ENCODE results near the gene IL19. TPM values are rescaled to one million over a fixed set of nuclear protein-coding genes. Genes with fewer than 3 reads are reported as not detected.

IL19 gene
- total and polyA plus RNA-seq, 8 donors: not detected

- intact Hi-C loops (cut with DNase I): no loop called here
- Histone ChIP-seq H3K27me3 (no peaks in the 10 kb centered on the region), H3K4me3 (no peak overlapping the region), H3K4me1 (no peaks in the 10 kb centered on the region), H3K27ac (no peak overlapping the region), H3K36me3 (no peaks in the 10 kb centered on the region), H3K9me3 (no peaks in the 10 kb centered on the region)
- DNase-seq: no peak
- no peak for TF ChIP-seq CTCF (IDR thresholded peaks at IDR 0.05)
- ATAC-seq: no peak
- no peak for FAIRE-seq
- WGBS, 2 donors: 95 to 97% methylated on average over 1 of the region's 1 CpG
Observed at GRCh38 chr1:206745301-206745700, 25.3 kb upstream of the IL19 start.

GRCh38 chr1:206748348-206749030 lies 22.1 kb upstream of the IL19 start:
- no peaks in the 10 kb centered on the region for H3K27me3 ChIP-seq
- WGBS, 2 donors: 48 to 50% methylated on average over 3 of the region's 3 CpGs
- H3K27ac ChIP-seq: no peak overlapping the region
- no peaks in the 10 kb centered on the region for H3K36me3 ChIP-seq
- H3K4me3 ChIP-seq: no peak overlapping the region
- H3K4me1 ChIP-seq: no peaks in the 10 kb centered on the region
- no peak for DNase-seq
- FAIRE-seq: no peak
- TF ChIP-seq CTCF (IDR thresholded peaks at IDR 0.05): no peak
- ATAC-seq: no peak
- intact Hi-C loops (cut with DNase I): no loop called here
- no peaks in the 10 kb centered on the region for H3K9me3 ChIP-seq

DNA sequence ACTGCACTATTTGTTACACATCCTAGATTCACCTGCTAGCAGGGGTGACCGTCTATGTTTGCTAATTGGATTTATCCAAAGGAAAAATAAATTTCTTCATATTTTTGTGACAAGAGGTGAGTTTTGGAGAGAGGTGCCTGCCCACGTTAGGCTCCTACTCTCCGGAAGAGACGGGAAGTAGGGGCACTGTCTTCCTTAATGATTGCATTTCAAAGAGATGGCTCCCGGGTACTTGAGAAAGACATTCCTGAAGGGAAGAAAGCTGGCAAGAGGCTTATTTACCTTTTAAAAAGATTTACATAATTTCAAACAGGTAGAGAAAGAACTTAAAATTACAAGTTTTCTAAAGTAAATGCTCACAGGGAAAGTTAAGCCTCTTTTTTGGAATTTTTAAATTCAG lies 18.7 kb upstream of the IL19 start:
- Histone ChIP-seq H3K27me3 (no peaks in the 10 kb centered on the region), H3K4me1 (no peaks in the 10 kb centered on the region), H3K4me3 (no peak overlapping the region), H3K9me3 (no peaks in the 10 kb centered on the region), H3K36me3 (no peaks in the 10 kb centered on the region), H3K27ac (no peak overlapping the region)
- FAIRE-seq (no peak), DNase-seq (no peak), ATAC-seq (no peak)
- intact Hi-C loops (cut with DNase I): no loop called here
- TF ChIP-seq CTCF (IDR thresholded peaks at IDR 0.05): no peak
- 56 to 67% methylated on average over 5 of the region's 5 CpGs for WGBS, 2 donors

- ATAC-seq (no peak), FAIRE-seq (no peak), DNase-seq (no peak)
- WGBS, 2 donors: 66 to 84% methylated on average over 2 of the region's 2 CpGs
- H3K4me3 ChIP-seq: no peak overlapping the region
- no peaks in the 10 kb centered on the region for H3K27me3 ChIP-seq
- H3K9me3 ChIP-seq: no peaks in the 10 kb centered on the region
- no peaks in the 10 kb centered on the region for H3K4me1 ChIP-seq
- H3K27ac ChIP-seq: no peak overlapping the region
- no peaks in the 10 kb centered on the region for H3K36me3 ChIP-seq
- intact Hi-C loops (cut with DNase I): no loop called here
- TF ChIP-seq CTCF (IDR thresholded peaks at IDR 0.05): no peak
Observed at GRCh38 chr1:206752481-206752880, 18.1 kb upstream of the IL19 start.

DNA sequence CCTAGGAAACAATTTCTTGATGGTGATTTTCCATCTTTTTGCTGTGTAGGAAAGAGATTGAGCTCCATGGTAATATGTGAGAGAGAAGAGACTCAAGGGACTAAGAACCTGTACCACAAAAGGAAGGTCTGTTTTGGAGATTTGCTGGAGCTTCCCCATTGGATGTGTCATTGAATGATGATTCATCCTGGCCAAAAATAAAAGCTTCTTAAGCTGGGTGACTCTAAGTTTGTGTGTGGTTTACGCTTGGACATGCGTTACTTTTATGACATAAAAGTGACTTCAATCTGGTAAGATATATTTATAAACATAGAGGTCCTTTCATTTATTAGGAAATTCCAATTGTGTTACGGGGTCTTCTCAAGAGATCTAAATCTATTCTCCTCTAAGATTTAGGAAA lies 17.4 kb upstream of the IL19 start:
- 93 to 94% methylated on average over 3 of the region's 3 CpGs for WGBS, 2 donors
- DNase-seq: no peak
- no peak for FAIRE-seq
- Histone ChIP-seq H3K36me3 (no peaks in the 10 kb centered on the region), H3K27me3 (no peaks in the 10 kb centered on the region), H3K9me3 (no peaks in the 10 kb centered on the region), H3K27ac (no peak overlapping the region), H3K4me1 (no peaks in the 10 kb centered on the region), H3K4me3 (no peak overlapping the region)
- TF ChIP-seq CTCF (IDR thresholded peaks at IDR 0.05): no peak
- intact Hi-C loops (cut with DNase I): no loop called here
- ATAC-seq: peak in 1 of 4 donors; percentile 21

Data from pancreas (tissue), 10 donors.